ENCODE measurements around the gene MSH3. TPM values are rescaled to one million over a fixed set of nuclear protein-coding genes. Genes with fewer than 3 reads are reported as not detected.

The MSH3 gene
- polyA plus RNA-seq, 1 donor (not counting 4 experiments of a cell fraction or from before 2014, with no cell fraction given) = 11.1 TPM

DNA sequence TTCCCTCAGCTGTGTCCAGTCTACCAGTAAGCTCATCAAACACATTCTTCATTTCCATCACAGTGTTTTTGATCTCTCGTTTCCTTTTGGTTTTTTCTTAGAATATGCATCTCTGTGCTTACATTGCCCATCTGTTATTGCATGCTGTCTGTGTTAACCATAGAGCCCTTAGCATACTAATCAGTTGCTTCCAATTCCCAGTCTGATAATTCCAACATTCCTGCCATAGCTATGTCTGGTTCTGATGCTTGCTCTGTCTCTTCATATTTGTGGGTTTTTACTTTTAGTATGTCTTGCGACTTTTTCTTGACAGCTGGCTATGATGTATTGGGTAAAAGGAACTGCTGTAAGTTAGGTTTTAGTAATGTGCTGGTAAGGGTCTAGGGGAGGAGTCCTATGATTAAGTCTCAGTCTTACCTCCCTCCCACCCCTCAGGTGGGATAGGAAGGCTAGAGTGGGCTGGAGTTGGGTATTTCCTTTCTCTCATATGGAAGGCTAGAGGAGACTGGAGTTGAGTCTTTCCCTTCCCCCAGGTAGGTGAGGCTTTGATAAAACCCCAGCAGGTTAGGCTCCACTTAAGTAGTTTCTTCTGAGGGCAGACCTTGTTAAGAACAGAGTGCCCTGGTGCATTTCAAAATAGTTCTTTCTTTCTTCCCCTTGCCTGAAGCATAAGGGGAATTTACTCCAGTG lies 206.6 kb downstream of the MSH3 start:
- no peaks in the 10 kb centered on the region for H3K9me1 ChIP-seq (ENCODE audit: control insufficient read depth, extremely low read depth, insufficient read depth, low read length)
- no peaks in the 10 kb centered on the region for H4K20me1 ChIP-seq (ENCODE audit: control insufficient read depth, extremely low read depth, insufficient read depth, low read length)
- H3K4me1 ChIP-seq (ENCODE audit: control insufficient read depth, extremely low read depth, insufficient read depth, low read length) = no peaks in the 10 kb centered on the region
- H3K4me3 ChIP-seq (ENCODE audit: control insufficient read depth in 2 of 3, extremely low read depth in 1 of 3, insufficient read depth in 2 of 3, low read depth in 1 of 3, low read length in 3 of 3) = no peak overlapping the region
- DNase-seq (ENCODE audit: low read depth, low spot score) (no peak), FAIRE-seq (no peak)
- TF ChIP-seq, protein P1, sequence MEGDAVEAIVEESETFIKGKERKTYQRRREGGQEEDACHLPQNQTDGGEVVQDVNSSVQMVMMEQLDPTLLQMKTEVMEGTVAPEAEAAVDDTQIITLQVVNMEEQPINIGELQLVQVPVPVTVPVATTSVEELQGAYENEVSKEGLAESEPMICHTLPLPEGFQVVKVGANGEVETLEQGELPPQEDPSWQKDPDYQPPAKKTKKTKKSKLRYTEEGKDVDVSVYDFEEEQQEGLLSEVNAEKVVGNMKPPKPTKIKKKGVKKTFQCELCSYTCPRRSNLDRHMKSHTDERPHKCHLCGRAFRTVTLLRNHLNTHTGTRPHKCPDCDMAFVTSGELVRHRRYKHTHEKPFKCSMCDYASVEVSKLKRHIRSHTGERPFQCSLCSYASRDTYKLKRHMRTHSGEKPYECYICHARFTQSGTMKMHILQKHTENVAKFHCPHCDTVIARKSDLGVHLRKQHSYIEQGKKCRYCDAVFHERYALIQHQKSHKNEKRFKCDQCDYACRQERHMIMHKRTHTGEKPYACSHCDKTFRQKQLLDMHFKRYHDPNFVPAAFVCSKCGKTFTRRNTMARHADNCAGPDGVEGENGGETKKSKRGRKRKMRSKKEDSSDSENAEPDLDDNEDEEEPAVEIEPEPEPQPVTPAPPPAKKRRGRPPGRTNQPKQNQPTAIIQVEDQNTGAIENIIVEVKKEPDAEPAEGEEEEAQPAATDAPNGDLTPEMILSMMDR (optimal IDR thresholded peaks at IDR 0.05 in 1 of 3, IDR thresholded peaks at IDR 0.05 in 1 of 3, conservative IDR thresholded peaks at IDR 0.05 in 1 of 3; ENCODE audit: extremely low read depth in 1 of 3, insufficient read depth in 2 of 3, low read length in 3 of 3) = no peak
- no peak for TF ChIP-seq EZH2 (IDR thresholded peaks at IDR 0.05; ENCODE audit: low read length)
- H3K79me2 ChIP-seq (ENCODE audit: control insufficient read depth, insufficient read depth, low read length) = no peaks in the 10 kb centered on the region
- H3K27ac ChIP-seq (ENCODE audit: control insufficient read depth, insufficient read depth, low read length) = no peak overlapping the region
- no peak overlapping the region for H3K9ac ChIP-seq (ENCODE audit: control insufficient read depth, extremely low read depth, insufficient read depth, low read length)
- no peaks in the 10 kb centered on the region for H3K9me3 ChIP-seq (ENCODE audit: control insufficient read depth, low read depth, low read length)
- H2AFZ ChIP-seq (ENCODE audit: control insufficient read depth, low read length) = no peak overlapping the region
- no peaks in the 10 kb centered on the region for H3K27me3 ChIP-seq (ENCODE audit: control insufficient read depth, extremely low read depth, insufficient read depth, low read length)
- H3K36me3 ChIP-seq (ENCODE audit: control insufficient read depth in 2 of 2, extremely low read depth in 1 of 2, insufficient read depth in 2 of 2, low read length in 2 of 2) = no peaks in the 10 kb centered on the region
- H3K4me2 ChIP-seq (ENCODE audit: control insufficient read depth, extremely low read depth, insufficient read depth, low read depth, low read length) = no peak overlapping the region
- dilution Hi-C loops (cut with MboI; ENCODE audit: extremely low pct_ligation_motif_present, low sequenced_read_pairs) = no loop called here

DNA sequence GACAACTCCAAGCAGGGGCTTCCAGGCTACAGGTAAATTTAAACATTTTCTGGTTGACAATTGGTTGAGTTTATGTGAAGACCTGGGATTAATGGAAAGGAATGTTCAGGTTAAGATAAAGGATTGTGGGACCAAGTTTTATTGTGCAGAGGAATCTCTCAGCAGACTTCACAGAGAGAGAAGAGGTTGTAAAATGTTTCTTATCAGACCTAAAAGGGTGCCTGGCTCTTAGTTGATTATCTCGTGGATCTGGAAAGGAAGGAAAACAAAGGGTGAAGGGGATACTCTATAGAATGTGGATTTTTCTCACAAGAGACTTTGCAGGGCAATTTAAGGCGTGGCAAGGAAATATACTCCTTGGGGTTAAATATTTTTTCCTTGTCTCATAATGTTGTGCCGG lies 209.3 kb downstream of the MSH3 start:
- Histone ChIP-seq H3K9ac (ENCODE audit: control insufficient read depth, extremely low read depth, insufficient read depth, low read length) (no peak overlapping the region), H3K4me2 (ENCODE audit: control insufficient read depth, extremely low read depth, insufficient read depth, low read depth, low read length) (no peak overlapping the region), H3K9me1 (ENCODE audit: control insufficient read depth, extremely low read depth, insufficient read depth, low read length) (no peaks in the 10 kb centered on the region), H3K79me2 (ENCODE audit: control insufficient read depth, insufficient read depth, low read length) (no peaks in the 10 kb centered on the region), H3K27ac (ENCODE audit: control insufficient read depth, insufficient read depth, low read length) (no peak overlapping the region), H3K9me3 (ENCODE audit: control insufficient read depth, low read depth, low read length) (no peaks in the 10 kb centered on the region), H4K20me1 (ENCODE audit: control insufficient read depth, extremely low read depth, insufficient read depth, low read length) (no peaks in the 10 kb centered on the region), H3K36me3 (ENCODE audit: control insufficient read depth in 2 of 2, extremely low read depth in 1 of 2, insufficient read depth in 2 of 2, low read length in 2 of 2) (no peaks in the 10 kb centered on the region), H3K27me3 (ENCODE audit: control insufficient read depth, extremely low read depth, insufficient read depth, low read length) (no peaks in the 10 kb centered on the region), H2AFZ (ENCODE audit: control insufficient read depth, low read length) (no peak overlapping the region), H3K4me3 (ENCODE audit: control insufficient read depth in 2 of 3, extremely low read depth in 1 of 3, insufficient read depth in 2 of 3, low read depth in 1 of 3, low read length in 3 of 3) (no peak overlapping the region), H3K4me1 (ENCODE audit: control insufficient read depth, extremely low read depth, insufficient read depth, low read length) (no peaks in the 10 kb centered on the region)
- no peak for TF ChIP-seq EZH2 (IDR thresholded peaks at IDR 0.05; ENCODE audit: low read length)
- TF ChIP-seq, protein P1 (optimal IDR thresholded peaks at IDR 0.05 in 1 of 3, IDR thresholded peaks at IDR 0.05 in 1 of 3, conservative IDR thresholded peaks at IDR 0.05 in 1 of 3; ENCODE audit: extremely low read depth in 1 of 3, insufficient read depth in 2 of 3, low read length in 3 of 3) = no peak
- DNase-seq (ENCODE audit: low read depth, low spot score) (no peak), FAIRE-seq (no peak)
- dilution Hi-C loops (cut with MboI; ENCODE audit: extremely low pct_ligation_motif_present, low sequenced_read_pairs) = no loop called here

Data from keratinocyte (primary cell).